Mesothelial cell of epicardium (in vitro differentiated cells): ENCODE measurements around the gene DDO. TPM values are rescaled to one million over a fixed set of nuclear protein-coding genes. Genes with fewer than 3 reads are reported as not detected.

Experiments used
- DNase-seq, 2 experiments: peaks; one replicate each; pipeline ENCODE4 v3.0.0; 2021; ENCODE audit warnings: low spot score in 2 of 2; ENCODE audit not compliant: unreplicated experiment in 2 of 2
- H3K27ac Mint-ChIP-seq: 2 replicates; pipeline ENCODE4 v1.8.0; 2021; ENCODE audit warnings: mixed read lengths
- H3K27me3 Mint-ChIP-seq: 2 replicates; pipeline ENCODE4 v1.8.0; 2021; ENCODE audit warnings: low read depth, mixed read lengths
- H3K36me3 Mint-ChIP-seq: 2 replicates; pipeline ENCODE4 v1.8.0; 2021; ENCODE audit warnings: mixed read lengths
- H3K4me1 Mint-ChIP-seq: 2 replicates; pipeline ENCODE4 v1.8.0; 2021; ENCODE audit warnings: mixed read lengths
- H3K4me3 Mint-ChIP-seq: 2 replicates; pipeline ENCODE4 v1.8.0; 2021; ENCODE audit warnings: mild to moderate bottlenecking, moderate library complexity, mixed read lengths
- H3K9me3 Mint-ChIP-seq: 2 replicates; pipeline ENCODE4 v1.8.0; 2021; ENCODE audit warnings: mixed read lengths
- CTCF ChIP-seq: fragments of 200-600 bp; sonication (generic); IDR thresholded peaks from one replicate; pipeline ENCODE4 v1.5.0; 2021; ENCODE audit warnings: antibody characterized with exemption; ENCODE audit not compliant: unreplicated experiment
- total RNA-seq: library from RNA; stranded (reverse); gene quantifications from 3 replicates; pipeline ENCODE4 v1.2.1, GENCODE V29; 2021

Gene DDO
- total RNA-seq, 1 donor from 2014 or later: not detected

- Mint-ChIP-seq H3K36me3 (peaks cover 6% of the 10 kb centered on the region), H3K27me3 (no peaks in the 10 kb centered on the region), H3K27ac (no peak overlapping the region), H3K4me1 (peaks cover 54% of the 10 kb centered on the region), H3K9me3 (peaks cover 6% of the 10 kb centered on the region), H3K4me3 (no peak overlapping the region)
- no peak for TF ChIP-seq CTCF
- DNase-seq: no peak
Observed at GRCh38 chr6:110366975-110367374, 48.4 kb downstream of the DDO start.

GRCh38 chr6:110366256-110366655 lies 49.1 kb downstream of the DDO start:
- Mint-ChIP-seq H3K4me1 (peaks cover 54% of the 10 kb centered on the region), H3K27ac (peak overlapping the region; percentile 75)
- DNase-seq: no peak

GRCh38 chr6:110364364-110365105 lies 50.8 kb downstream of the DDO start:
- Mint-ChIP-seq H3K9me3 (peaks cover 15% of the 10 kb centered on the region), H3K4me1 (peaks cover 62% of the 10 kb centered on the region), H3K27ac (peak overlapping the region; percentile 66), H3K27me3 (no peaks in the 10 kb centered on the region), H3K36me3 (peaks cover 13% of the 10 kb centered on the region), H3K4me3 (no peak overlapping the region)
- no peak for DNase-seq
- TF ChIP-seq CTCF: no peak

More at GRCh38 chr6:110366256-110366655, 49.1 kb downstream of the DDO start:
- H3K27me3 Mint-ChIP-seq: no peaks in the 10 kb centered on the region
- H3K9me3 Mint-ChIP-seq: peaks cover 11% of the 10 kb centered on the region
- H3K4me3 Mint-ChIP-seq: no peak overlapping the region
- no peak for TF ChIP-seq CTCF
- H3K36me3 Mint-ChIP-seq: peaks cover 10% of the 10 kb centered on the region

- H3K27me3 Mint-ChIP-seq: no peaks in the 10 kb centered on the region
- H3K9me3 Mint-ChIP-seq: peaks cover 15% of the 10 kb centered on the region
- H3K4me3 Mint-ChIP-seq: no peak overlapping the region
- no peak for DNase-seq
- H3K4me1 Mint-ChIP-seq: peaks cover 62% of the 10 kb centered on the region
- H3K36me3 Mint-ChIP-seq: peaks cover 13% of the 10 kb centered on the region
- peak overlapping the region; percentile 66 for H3K27ac Mint-ChIP-seq
- no peak for TF ChIP-seq CTCF
Observed at GRCh38 chr6:110363748-110364147, 51.6 kb downstream of the DDO start.

GRCh38 chr6:110360676-110361075 lies 54.7 kb downstream of the DDO start:
- Mint-ChIP-seq H3K36me3 (peaks cover 13% of the 10 kb centered on the region), H3K4me3 (no peak overlapping the region), H3K9me3 (peaks cover 15% of the 10 kb centered on the region), H3K27me3 (no peaks in the 10 kb centered on the region), H3K27ac (peak overlapping the region; percentile 96), H3K4me1 (peaks cover 61% of the 10 kb centered on the region)
- no peak for DNase-seq
- no peak for TF ChIP-seq CTCF

GRCh38 chr6:110359556-110359955 lies 55.8 kb downstream of the DDO start:
- Mint-ChIP-seq H3K27me3 (no peaks in the 10 kb centered on the region), H3K4me1 (peaks cover 62% of the 10 kb centered on the region), H3K4me3 (peak overlapping the region; percentile 61), H3K36me3 (peaks cover 13% of the 10 kb centered on the region), H3K9me3 (peaks cover 15% of the 10 kb centered on the region), H3K27ac (peak overlapping the region; percentile 96)
- TF ChIP-seq CTCF: no peak
- no peak for DNase-seq
